Heart right ventricle (tissue), 16 donors: ENCODE results near the gene HERC3. TPM values are rescaled to one million over a fixed set of nuclear protein-coding genes. Genes with fewer than 3 reads are reported as not detected.

Experiments
- ATAC-seq, 8 donors: fragments of 200-7000 bp; cut with Tn5 transposase; one replicate each; pipeline ENCODE4 v1.9.1; 2020; ENCODE audit warnings: mild to moderate bottlenecking in 8 of 8, moderate library complexity in 8 of 8, moderate number of reproducible peaks in 1 of 8
- DNase-seq, 2 donors: peaks; one replicate each; pipeline ENCODE4 v3.0.0-alpha.2; 2020
- H3K27ac ChIP-seq, 10 donors: fragments of 200-600 bp; sonication (generic) in 2 of 10; one replicate each; pipeline versions ENCODE4 v1.5.0 to v1.8.0; 2020 to 2022; ENCODE audit warnings: mild to moderate bottlenecking in 3 of 10
- H3K27me3 ChIP-seq, 7 donors: fragments of 200-600 bp; one replicate each; pipeline ENCODE4 v1.8.0; 2021 to 2022; ENCODE audit warnings: mild to moderate bottlenecking in 2 of 7
- H3K36me3 ChIP-seq, 9 donors: fragments of 200-600 bp; sonication (generic) in 1 of 9; one replicate each; pipeline versions ENCODE4 v1.5.0 to v1.8.0; 2020 to 2022; ENCODE audit warnings: mild to moderate bottlenecking in 2 of 9
- H3K4me1 ChIP-seq, 9 donors: fragments of 200-600 bp; sonication (generic) in 1 of 9; one replicate each; pipeline versions ENCODE4 v1.5.0 to v1.8.0; 2020 to 2022; ENCODE audit warnings: mild to moderate bottlenecking in 4 of 9
- H3K4me3 ChIP-seq, 10 donors: fragments of 200-600 bp; sonication (generic) in 2 of 10; one replicate each; pipeline versions ENCODE4 v1.5.0 to v1.8.0; 2020 to 2022; ENCODE audit warnings: mild to moderate bottlenecking in 7 of 10, moderate library complexity in 2 of 10
- H3K9me3 ChIP-seq, 11 donors: fragments of 200-600 bp in 10 of 11; sonication (generic) in 2 of 11; one replicate each; pipeline versions ENCODE4 v1.5.0 to v1.8.0; 2013 to 2022; ENCODE audit warnings: mild to moderate bottlenecking in 2 of 11, control low read depth in 1 of 11, moderate library complexity in 1 of 11
- WGBS, 2 donors: extraction: QIAGEN DNeasy Blood & Tissue Kit; methylation state at CpG; one replicate each; pipeline ENCODE4 v1.1.7; 2013; ENCODE audit warnings: inconsistent platforms in 1 of 2; 5-methylcytosine and 5-hydroxymethylcytosine counted together
- intact Hi-C, 10 donors: fragments of 100-400 bp; cut with DNase I; formaldehyde crosslinking; loops; one replicate each; pipeline versions ENCODE4 v1.11.1 to v1.14.2; 2022
- polyA plus RNA-seq, 2 donors: library from polyadenylated mRNA; stranded (reverse); fragments of 200-250 nt; gene quantifications; one replicate each; pipeline ENCODE4 v1.2.3, GENCODE V29; 2013
- total RNA-seq, 10 donors: library from RNA; stranded (reverse); fragmentation: NEBNext Ultra II Directional in 3 of 10; extraction: Animal tissue kit (Norgen Biotek cat#: 25700) in 3 of 10; gene quantifications; one replicate each; pipeline versions ENCODE4 v1.2.1 to v1.2.4, GENCODE V29; 2021 to 2023
- TF ChIP-seq, protein P1 (sequence below), 9 donors: fragments of 200-600 bp; sonication (generic) in 2 of 9; IDR thresholded peaks; one replicate each; pipeline versions ENCODE4 v1.5.0 to v1.8.0; 2021 to 2022; ENCODE audit warnings: antibody characterized with exemption in 9 of 9, mild to moderate bottlenecking in 5 of 9, moderate library complexity in 1 of 9
- donor health status: Arrhythmogenic right ventricular cardiomyopathy.
- donor health status: ischemic (EF 13 %, LVEDD 7.1; RV severe dilation, severe dysfunction).
- donor health status: healthy with polysubstance abuse.
- donor health status: DM: no; HTN: yes; CAD: no.
- donor health status: DM: no; HTN: no; CAD: no.
- donor health status: ischemic (EF 25% LVEDD 6.9; RV normal size, moderate dysfunction).
- donor health status: ischemic (EF 25% LVEDD 5.7; RV mildly dilated, moderate dysfunction).
- donor health status: healthy.
- donor health status: DM: yes; HTN: yes; CAD: no.
- donor health status: Ischemic cardiomyopathy.
- donor health status: ischemic (EF 35%, LVEDD 5.7; RV mildly dilated, moderate dysfunction).
- donor health status: nonischemic (EF 11% LVEDD 7.7; RV severe dilation, severe dysfunction).
- donor health status: DM: yes; HTN: yes; CAD: no.
- donor health status: PGD.
- donor health status: ischemic (EF 29% LVEDD 5.4; RV normal size, mild dysfunction).
- donor health status: nonischemic (EF 23%, LVEDD 6.1; RV moderate dilation, normal function).

The HERC3 gene
- total and polyA plus RNA-seq, 12 donors: 8.5 to 62.6 (median 46.5) TPM

DNA sequence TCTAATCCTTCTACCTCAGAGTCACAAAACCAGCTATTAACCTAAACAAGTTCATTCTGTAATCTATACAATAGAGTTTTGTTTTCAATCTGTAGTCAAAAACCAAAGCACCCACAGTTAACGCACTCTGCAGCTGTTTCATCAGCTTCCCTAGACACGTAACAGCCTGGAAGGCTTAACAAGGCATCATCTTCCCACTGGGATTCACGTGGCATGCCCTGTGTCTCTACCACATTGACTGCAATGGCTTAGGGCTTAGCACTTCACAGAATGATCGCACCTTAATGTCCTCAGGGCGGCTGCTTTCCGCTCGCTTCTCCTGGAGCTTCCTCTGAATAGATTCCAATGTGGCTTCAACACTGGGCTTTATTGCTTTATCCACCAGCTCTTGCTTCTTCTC is 155.1 kb downstream of the HERC3 start:
- peaks cover 0 to 99% (median 46%) of the 10 kb centered on the region in 9 donors for H3K36me3 ChIP-seq
- WGBS, 2 donors: 95 to 98% methylated on average over 7 of the region's 7 CpGs

DNA sequence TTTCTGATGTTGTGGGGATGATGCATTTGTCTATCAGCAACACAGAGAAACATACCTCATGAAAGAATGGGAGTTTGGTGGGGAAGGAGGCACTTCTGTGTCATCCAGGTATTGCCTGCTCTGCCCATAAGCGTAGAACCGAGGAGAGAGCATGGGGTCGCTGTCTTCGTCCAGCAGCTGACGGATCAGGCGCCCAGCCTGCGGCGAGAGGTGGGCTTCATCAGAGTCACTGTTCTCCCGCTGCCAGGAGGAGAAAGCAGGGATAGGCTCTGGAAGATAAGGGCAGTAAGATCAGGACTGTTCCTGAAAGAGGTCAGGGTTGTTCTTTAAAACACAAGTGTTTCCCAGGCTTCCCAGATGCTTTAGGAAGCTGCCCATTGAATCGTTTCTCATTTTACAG is 158.1 kb downstream of the HERC3 start:
- Histone ChIP-seq H3K9me3 (no peaks in the 10 kb centered on the region), H3K36me3 (peaks cover 0 to 87% (median 39%) of the 10 kb centered on the region in 9 donors), H3K27ac (no peak overlapping the region), H3K4me1 (peaks cover 0 to 35% (median 19%) of the 10 kb centered on the region in 9 donors), H3K27me3 (no peaks in the 10 kb centered on the region), H3K4me3 (no peak overlapping the region)
- 93 to 94% methylated on average over 10 of the region's 10 CpGs for WGBS, 2 donors
- TF ChIP-seq, protein P1, sequence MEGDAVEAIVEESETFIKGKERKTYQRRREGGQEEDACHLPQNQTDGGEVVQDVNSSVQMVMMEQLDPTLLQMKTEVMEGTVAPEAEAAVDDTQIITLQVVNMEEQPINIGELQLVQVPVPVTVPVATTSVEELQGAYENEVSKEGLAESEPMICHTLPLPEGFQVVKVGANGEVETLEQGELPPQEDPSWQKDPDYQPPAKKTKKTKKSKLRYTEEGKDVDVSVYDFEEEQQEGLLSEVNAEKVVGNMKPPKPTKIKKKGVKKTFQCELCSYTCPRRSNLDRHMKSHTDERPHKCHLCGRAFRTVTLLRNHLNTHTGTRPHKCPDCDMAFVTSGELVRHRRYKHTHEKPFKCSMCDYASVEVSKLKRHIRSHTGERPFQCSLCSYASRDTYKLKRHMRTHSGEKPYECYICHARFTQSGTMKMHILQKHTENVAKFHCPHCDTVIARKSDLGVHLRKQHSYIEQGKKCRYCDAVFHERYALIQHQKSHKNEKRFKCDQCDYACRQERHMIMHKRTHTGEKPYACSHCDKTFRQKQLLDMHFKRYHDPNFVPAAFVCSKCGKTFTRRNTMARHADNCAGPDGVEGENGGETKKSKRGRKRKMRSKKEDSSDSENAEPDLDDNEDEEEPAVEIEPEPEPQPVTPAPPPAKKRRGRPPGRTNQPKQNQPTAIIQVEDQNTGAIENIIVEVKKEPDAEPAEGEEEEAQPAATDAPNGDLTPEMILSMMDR (IDR thresholded peaks at IDR 0.05): no peak
- intact Hi-C loops: no loop called here
- ATAC-seq (no peak), DNase-seq (no peak)

More for the DNA sequence above, 155.1 kb downstream of the HERC3 start:
- intact Hi-C loops: no loop called here
- Histone ChIP-seq H3K27ac (no peak overlapping the region), H3K4me3 (no peak overlapping the region), H3K4me1 (peaks cover 0 to 24% (median 12%) of the 10 kb centered on the region in 9 donors), H3K27me3 (no peaks in the 10 kb centered on the region), H3K9me3 (no peaks in the 10 kb centered on the region)
- TF ChIP-seq, protein P1 (IDR thresholded peaks at IDR 0.05): no peak
- DNase-seq (no peak), ATAC-seq (no peak)

DNA sequence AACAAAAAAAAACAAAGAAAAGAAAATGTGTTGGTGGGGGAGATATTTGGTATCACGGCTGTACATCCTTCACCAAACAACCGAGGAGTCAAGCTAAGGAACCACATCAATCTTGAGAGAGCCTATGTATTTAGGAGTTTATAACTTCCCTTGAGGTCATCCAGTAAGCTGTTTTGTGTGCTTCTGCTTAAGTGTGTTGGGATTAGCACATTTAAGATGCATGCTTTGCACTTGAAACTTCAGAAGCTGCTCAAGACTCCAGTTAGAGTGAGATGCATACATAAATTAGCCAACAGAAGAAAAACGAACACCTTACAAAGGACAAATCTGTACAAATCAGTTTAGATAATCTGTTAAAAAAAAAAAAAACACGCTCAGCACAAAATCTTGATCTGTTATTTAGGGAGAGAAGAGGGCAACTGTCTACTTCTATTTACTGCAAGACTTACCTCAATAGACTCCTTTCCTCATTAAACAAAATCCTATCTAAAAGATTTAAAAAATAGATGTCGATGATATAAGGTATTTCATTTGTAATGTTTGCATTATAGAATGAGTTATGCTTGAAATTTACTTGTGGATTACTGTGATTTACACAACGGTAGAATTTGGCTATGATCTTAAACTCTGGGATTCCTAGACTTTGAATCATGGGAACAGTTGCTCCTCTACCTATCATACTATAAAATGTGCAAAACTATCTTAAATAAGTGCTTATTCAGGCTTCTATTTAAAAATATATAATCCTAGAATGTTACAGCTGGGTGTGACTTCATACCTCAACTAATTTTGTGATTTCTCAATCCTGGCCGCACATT is 159.2 kb downstream of the HERC3 start:
- Histone ChIP-seq H3K36me3 (peaks cover 0 to 90% (median 39%) of the 10 kb centered on the region in 9 donors), H3K4me1 (peaks cover 0 to 24% (median 9%) of the 10 kb centered on the region in 9 donors), H3K27ac (no peak overlapping the region), H3K27me3 (no peaks in the 10 kb centered on the region), H3K9me3 (no peaks in the 10 kb centered on the region), H3K4me3 (no peak overlapping the region)
- TF ChIP-seq, protein P1 (IDR thresholded peaks at IDR 0.05): no peak
- 95 to 96% methylated on average over 7 of the region's 7 CpGs for WGBS, 2 donors
- intact Hi-C loops: no loop called here
- DNase-seq: no peak
- no peak for ATAC-seq

DNA sequence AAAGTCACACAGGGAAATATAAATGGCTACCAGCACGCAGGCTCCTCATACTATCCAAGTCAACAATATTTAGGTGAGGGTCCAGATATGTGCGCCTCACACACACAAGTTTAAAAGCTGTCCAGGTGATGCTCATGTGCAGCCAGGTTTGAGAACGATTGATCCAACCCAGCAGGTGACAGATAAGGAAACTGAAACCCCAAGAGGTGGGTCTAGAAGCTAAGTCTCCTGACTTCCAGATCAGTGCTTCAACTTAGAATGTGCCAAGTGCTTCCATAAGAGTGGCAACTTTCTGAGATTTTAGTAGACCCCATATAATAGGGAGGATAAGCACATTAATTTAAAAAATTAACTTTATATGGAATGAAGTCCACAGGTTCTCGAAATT is 159.8 kb downstream of the HERC3 start:
- ATAC-seq (no peak), DNase-seq (no peak)
- H3K4me1 ChIP-seq: peaks cover 0 to 23% (median 9%) of the 10 kb centered on the region in 9 donors
- no peaks in the 10 kb centered on the region for H3K9me3 ChIP-seq
- TF ChIP-seq, protein P1 (IDR thresholded peaks at IDR 0.05): no peak
- H3K36me3 ChIP-seq: peaks cover 0 to 85% (median 39%) of the 10 kb centered on the region in 9 donors
- WGBS, 2 donors: 93 to 94% methylated on average over 4 of the region's 4 CpGs
- no peaks in the 10 kb centered on the region for H3K27me3 ChIP-seq
- intact Hi-C loops: no loop called here
- no peak overlapping the region for H3K27ac ChIP-seq
- no peak overlapping the region for H3K4me3 ChIP-seq
